ENCODE measurements around the gene TRIM72.

DNA sequence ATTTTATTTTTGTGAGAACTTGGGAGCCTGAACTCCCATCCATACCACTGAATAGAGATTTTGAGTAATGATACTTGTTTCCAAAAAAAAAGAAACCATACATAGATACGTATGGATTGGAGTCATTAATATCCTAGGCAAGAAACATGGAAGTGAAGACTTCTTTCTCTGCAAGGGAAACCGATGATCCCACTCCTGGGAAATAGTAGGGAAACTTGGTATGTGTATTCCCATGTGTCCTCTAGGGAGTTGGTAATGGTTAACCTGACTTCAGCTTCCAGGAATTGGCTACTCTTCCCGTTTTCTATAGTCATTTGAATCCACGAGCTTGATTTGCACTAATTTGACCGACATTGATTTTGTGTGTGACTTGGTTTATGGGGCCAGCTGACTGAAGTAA, 28.6 kb upstream of the TRIM72 start:
- TF ChIP-seq, protein P1, sequence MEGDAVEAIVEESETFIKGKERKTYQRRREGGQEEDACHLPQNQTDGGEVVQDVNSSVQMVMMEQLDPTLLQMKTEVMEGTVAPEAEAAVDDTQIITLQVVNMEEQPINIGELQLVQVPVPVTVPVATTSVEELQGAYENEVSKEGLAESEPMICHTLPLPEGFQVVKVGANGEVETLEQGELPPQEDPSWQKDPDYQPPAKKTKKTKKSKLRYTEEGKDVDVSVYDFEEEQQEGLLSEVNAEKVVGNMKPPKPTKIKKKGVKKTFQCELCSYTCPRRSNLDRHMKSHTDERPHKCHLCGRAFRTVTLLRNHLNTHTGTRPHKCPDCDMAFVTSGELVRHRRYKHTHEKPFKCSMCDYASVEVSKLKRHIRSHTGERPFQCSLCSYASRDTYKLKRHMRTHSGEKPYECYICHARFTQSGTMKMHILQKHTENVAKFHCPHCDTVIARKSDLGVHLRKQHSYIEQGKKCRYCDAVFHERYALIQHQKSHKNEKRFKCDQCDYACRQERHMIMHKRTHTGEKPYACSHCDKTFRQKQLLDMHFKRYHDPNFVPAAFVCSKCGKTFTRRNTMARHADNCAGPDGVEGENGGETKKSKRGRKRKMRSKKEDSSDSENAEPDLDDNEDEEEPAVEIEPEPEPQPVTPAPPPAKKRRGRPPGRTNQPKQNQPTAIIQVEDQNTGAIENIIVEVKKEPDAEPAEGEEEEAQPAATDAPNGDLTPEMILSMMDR (IDR thresholded peaks at IDR 0.05), result no peak
- TF ChIP-seq POLR2A (IDR thresholded peaks at IDR 0.05), result no peak

Data from Peyer's patch (tissue), 4 donors.